ENCODE measurements around the gene TP53RK. TPM values are rescaled to one million over a fixed set of nuclear protein-coding genes. Genes with fewer than 3 reads are reported as not detected.

The TP53RK gene
- total RNA-seq, 4 donors from 2014 or later = 15.0 to 27.0 (median 25.8) TPM

DNA sequence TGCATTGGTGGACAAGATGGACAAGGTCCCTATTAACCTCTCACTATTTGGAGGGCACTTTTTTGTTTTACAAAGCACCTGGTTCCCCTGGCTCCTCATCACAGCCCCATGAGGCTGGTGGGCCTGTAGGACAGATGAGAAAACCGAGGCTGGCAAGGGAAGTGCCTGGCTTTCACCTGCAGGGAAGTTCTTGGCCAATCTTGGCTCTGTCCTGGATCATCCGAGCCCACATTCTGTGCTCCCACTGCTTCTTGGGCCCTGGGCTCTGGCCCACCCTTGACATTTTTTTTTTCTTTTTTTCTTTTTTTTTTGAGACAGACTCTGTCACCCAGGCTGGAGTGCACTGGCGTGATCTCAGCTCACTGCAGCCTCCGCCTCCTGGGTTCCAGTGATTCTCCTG, 52.7 kb downstream of the TP53RK start:
- Histone ChIP-seq H3K4me3 (no peak overlapping the region), H3K4me1 (no peaks in the 10 kb centered on the region), H3K36me3 (no peaks in the 10 kb centered on the region), H3K27ac (no peak overlapping the region), H3K9me3 (no peaks in the 10 kb centered on the region), H3K27me3 (no peaks in the 10 kb centered on the region)
- 93% methylated on average over 4 of the region's 4 CpGs for WGBS
- no peak for TF ChIP-seq POLR2AphosphoS5 (IDR thresholded peaks at IDR 0.05)
- no peak for TF ChIP-seq POLR2A (IDR thresholded peaks at IDR 0.05)
- TF ChIP-seq, protein P1, sequence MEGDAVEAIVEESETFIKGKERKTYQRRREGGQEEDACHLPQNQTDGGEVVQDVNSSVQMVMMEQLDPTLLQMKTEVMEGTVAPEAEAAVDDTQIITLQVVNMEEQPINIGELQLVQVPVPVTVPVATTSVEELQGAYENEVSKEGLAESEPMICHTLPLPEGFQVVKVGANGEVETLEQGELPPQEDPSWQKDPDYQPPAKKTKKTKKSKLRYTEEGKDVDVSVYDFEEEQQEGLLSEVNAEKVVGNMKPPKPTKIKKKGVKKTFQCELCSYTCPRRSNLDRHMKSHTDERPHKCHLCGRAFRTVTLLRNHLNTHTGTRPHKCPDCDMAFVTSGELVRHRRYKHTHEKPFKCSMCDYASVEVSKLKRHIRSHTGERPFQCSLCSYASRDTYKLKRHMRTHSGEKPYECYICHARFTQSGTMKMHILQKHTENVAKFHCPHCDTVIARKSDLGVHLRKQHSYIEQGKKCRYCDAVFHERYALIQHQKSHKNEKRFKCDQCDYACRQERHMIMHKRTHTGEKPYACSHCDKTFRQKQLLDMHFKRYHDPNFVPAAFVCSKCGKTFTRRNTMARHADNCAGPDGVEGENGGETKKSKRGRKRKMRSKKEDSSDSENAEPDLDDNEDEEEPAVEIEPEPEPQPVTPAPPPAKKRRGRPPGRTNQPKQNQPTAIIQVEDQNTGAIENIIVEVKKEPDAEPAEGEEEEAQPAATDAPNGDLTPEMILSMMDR (IDR thresholded peaks at IDR 0.05) = no peak
- TF ChIP-seq EP300 (IDR thresholded peaks at IDR 0.05) = no peak
- no peak for DNase-seq (ENCODE audit: low spot score in 2 of 2)

DNA sequence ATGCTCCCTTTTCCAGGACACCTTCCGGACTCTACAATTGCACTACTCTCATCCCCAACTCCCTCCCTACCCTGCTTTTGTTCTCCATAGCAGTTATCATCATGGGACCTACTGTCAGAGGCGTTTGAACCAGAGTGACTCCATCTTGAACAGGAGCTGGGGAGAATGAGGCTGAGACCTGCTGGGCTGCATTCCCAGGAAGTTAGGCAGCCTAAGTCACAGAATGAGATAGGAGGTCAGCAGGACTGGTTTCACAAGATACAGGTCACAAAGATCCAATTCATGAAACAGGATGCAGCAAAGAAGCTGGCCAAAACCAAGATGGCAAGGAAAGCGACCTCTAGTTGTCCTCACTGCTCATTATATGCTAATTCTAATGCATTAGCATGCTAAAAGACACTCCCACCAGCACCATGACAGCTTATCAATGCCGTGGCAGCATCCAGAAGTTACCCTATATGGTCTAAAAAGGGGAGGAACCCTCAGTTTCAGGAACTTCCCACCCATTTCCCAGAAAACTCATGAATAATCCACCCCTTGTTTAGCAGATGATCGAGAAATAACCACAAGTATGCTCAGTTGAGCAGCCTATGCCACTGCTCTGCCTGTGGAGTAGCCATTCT, 53.6 kb downstream of the TP53RK start:
- H3K4me3 ChIP-seq = no peak overlapping the region
- TF ChIP-seq POLR2AphosphoS5 (IDR thresholded peaks at IDR 0.05) (no peak), POLR2A (IDR thresholded peaks at IDR 0.05) (no peak), EP300 (IDR thresholded peaks at IDR 0.05) (no peak)
- TF ChIP-seq, protein P1 (IDR thresholded peaks at IDR 0.05) = no peak
- no peak for DNase-seq (ENCODE audit: low spot score in 2 of 2)
- no peaks in the 10 kb centered on the region for H3K36me3 ChIP-seq
- H3K4me1 ChIP-seq = no peaks in the 10 kb centered on the region
- H3K27me3 ChIP-seq = no peaks in the 10 kb centered on the region
- H3K27ac ChIP-seq = no peak overlapping the region
- no peaks in the 10 kb centered on the region for H3K9me3 ChIP-seq
- 78% methylated on average over 5 of the region's 5 CpGs for WGBS

DNA sequence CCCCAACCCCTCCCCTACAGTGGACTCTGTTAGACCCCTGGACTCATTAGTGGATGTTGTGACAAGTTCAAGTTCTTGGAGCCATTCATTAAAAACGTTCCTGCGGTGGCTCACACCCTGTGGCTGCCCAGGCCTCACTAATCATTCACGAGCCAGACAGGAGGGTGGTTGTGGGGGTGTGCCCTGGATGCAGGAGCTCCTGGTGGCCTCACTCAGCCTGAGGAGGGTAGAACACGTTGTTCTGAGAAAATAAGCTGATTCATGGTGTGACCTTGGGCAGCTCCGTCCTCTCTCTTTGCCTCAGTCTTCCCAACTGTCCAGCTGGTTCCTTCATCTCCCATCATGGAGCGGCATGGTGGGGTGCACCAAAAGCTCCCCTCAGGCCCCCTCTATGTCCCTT, 54.7 kb downstream of the TP53RK start:
- H3K4me3 ChIP-seq = no peak overlapping the region
- no peaks in the 10 kb centered on the region for H3K36me3 ChIP-seq
- no peak for TF ChIP-seq POLR2A (IDR thresholded peaks at IDR 0.05)
- TF ChIP-seq EP300 (IDR thresholded peaks at IDR 0.05) = no peak
- TF ChIP-seq, protein P1 (IDR thresholded peaks at IDR 0.05) = no peak
- no peak for TF ChIP-seq POLR2AphosphoS5 (IDR thresholded peaks at IDR 0.05)
- no peak for DNase-seq (ENCODE audit: low spot score in 2 of 2)
- H3K4me1 ChIP-seq = no peaks in the 10 kb centered on the region
- H3K9me3 ChIP-seq = no peaks in the 10 kb centered on the region
- no peaks in the 10 kb centered on the region for H3K27me3 ChIP-seq
- WGBS = 84% methylated on average over 6 of the region's 6 CpGs
- H3K27ac ChIP-seq = no peak overlapping the region

Other genes starting within 250 kb of the TP53RK start
- 1 to 10 TPM in 2 of 4 donors, under 1 TPM in 2; 0.47 to 2.6 (median 1.4) TPM for gene ZNF334, start 175.9 kb downstream of the TP53RK start, total RNA-seq
- not detected for gene OCSTAMP, start 138.8 kb downstream of the TP53RK start, total RNA-seq
- gene SLC13A3, start 38.0 kb downstream of the TP53RK start, total RNA-seq = 1 to 10 TPM; 1.1 to 8.9 (median 4.2) TPM
- 1 to 10 TPM; 2.6 to 8.1 (median 5.5) TPM for gene SLC2A10, start 20.2 kb upstream of the TP53RK start, total RNA-seq
- 1 to 10 TPM; 2.3 to 4.0 (median 3.3) TPM for gene EYA2, start 205.4 kb upstream of the TP53RK start, total RNA-seq

Data from suprapubic skin (tissue), 4 donors.